GM18498 (cell line): ENCODE data around the gene CYB561.

Experiments
- ATAC-seq: cut with Tn5 transposase; IDR thresholded peaks from one replicate; pipeline ENCODE4 v1.9.1; 2021; ENCODE audit warnings: mild to moderate bottlenecking, moderate library complexity; ENCODE audit not compliant: unreplicated experiment

The CYB561 gene

DNA sequence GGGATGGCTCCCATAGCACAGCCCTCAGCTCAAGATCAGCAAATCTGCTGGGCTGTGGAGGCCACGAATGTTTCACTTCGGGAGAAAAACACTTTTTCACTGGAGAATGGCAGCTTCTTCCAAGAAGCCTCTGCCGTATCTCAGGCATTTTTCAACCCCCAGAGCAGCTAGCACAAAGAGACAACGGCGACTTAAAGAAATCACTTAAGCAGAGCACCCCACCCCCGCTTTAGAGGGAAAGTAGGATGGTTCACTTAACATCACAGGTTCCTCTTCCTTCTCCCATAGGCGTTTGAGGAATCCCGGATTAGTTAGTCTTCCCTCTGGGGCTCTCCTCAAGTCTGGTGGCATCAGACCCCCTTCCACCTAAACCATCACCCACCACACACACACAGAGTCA is 27.6 kb downstream of the CYB561 start:
- no peak for ATAC-seq

DNA sequence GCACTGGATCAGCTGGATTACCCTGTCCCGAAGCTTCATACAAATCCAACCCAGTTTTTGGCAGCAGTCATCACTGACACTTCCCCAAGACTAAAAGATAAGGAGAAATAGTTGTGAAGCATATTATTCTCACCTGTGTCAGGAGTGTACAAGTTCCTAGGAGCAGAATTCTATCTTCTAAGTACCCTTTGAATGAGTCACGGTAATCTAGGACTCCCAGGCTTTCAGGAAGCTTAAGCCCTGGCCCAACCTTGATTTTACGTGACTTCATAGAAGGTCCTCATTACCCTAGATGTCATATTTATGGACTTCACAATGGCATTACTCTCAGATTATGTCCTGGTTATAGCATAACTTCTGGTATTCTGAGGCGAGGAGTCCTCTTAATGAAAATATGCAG is 31.9 kb downstream of the CYB561 start:
- ATAC-seq = no peak

DNA sequence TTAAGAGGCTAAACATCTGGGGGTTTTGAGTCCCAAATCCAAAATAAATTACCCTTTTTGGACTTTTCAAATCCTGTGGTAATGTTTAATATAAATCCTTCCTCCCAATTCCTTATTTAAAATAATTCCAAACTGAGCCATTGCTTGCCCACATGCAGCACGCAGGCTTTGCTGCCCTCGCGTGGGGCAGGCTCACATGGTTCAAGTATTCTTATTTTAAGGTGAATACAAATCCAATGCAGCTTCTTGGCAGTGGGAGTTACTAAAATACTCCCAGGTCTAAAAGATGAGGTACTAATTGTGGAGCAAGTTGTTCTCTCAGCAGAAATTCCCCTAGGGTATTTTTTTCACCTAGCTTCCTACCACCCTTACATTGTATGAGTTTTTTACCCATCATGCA is 33.0 kb downstream of the CYB561 start:
- ATAC-seq = no peak

- ATAC-seq = no peak
Measured at GRCh38 chr17:63412234-63412633, 33.9 kb downstream of the CYB561 start.

GRCh38 chr17:63407741-63408330 is 38.3 kb downstream of the CYB561 start:
- no peak for ATAC-seq

DNA sequence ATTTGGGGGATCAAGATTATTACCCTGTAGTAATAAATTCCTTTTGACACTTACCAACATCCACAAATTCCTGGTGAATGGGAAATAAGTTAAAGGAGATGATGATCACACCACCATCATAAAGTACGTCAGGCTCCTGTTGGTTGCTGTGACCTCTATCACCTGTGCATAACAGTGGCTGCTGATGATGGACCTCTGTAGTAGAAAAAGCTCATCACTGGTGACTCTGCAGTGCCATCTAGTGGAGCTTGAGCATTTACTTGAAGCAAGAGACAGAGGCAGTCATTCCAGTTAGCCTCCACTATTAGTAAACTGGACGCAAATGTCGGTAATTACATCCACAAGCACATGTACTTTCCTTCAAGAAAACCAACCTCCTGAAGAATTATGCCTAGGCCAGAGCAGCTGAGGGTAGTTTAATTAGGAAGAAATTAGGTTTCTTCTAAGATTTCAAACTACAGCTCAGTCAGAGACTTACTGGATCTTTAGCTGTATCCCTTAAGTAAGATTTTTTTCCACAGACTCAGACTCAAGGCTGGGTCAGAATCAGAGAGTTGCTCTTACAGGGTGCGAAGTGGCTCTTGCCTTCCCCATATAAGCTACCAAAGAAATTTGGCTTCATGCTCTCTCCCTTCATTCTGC is 39.3 kb downstream of the CYB561 start:
- ATAC-seq = peak; percentile 84

DNA sequence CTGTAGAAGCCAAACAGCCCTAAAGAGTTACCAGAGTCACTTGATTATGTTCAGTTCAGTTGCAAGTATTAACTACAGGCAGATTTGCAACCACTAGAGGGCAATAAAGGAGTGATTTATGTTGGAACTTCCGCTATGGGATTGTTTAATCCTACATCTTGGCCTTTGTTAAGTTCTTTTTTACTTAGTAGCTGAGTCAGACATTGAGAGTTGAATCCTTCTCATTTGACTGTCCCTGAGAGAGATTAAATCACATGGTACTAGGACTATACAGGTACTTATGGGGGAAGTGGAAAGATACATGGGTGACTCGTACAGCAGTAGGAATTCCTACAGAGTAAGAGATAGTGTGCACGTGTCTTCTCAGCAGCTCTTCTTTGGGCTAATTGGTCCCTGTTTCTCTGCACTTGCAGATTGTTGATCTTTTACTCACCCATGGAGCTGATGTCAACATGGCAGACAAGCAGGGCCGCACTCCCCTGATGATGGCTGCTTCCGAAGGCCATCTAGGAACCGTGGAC is 40.3 kb downstream of the CYB561 start:
- ATAC-seq = no peak

- no peak for ATAC-seq
Measured at GRCh38 chr17:63405020-63405419, 41.1 kb downstream of the CYB561 start.

DNA sequence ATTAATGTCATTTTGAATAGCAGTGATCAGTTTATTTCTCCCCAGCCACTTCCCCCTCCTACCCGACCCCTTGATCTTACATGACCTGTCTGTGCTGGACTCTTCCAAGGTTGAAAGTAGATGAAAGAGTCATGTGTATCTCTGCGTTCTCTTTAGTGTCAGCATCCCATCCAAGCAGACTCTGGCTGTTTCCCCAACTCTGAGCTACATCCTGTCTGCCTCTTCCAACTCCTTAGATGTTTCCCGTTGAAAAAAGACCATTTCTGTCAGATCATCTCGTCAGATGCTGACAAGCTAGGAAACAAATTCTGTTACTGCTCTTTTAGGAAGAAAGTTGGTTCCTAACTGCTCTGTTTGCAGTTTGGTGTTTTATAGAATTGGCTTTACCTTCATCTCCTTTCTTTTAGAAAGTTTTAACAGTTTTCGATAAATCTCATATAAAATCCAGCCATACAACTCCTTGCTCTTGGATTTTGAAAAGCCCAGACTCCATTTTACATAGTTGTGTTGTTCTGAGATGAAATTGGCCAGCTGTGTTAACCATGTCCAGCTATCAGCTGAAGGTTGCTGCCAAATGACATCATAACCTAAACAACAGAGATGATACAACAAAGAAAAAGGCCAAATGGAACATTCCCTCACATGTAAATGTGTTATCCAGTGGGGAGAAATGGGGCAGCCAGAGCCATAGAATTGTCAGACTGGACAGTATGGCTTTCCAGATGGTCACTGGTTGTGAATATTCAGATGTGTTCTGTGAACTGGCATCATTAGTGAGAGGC is 43.5 kb downstream of the CYB561 start:
- ATAC-seq = no peak

DNA sequence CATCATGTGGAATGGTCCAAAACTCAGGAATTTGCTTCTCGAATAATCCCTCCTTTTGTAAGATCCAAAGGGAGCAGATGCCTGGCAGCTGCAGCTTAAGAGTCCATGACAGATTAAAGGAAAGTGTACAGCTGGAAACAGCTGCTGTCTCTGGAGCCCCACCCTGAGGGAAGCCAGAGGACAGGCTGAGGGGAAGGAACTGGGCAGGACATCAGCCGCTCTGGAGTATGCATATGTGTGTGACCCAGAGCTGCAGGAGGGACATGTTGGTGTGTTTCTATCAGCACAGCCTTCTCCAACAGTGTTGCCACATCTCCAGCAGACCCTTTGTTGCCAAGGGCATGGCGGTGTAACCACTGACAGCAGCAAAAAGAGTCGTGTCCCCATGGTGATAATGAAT is 46.2 kb downstream of the CYB561 start:
- ATAC-seq = no peak

DNA sequence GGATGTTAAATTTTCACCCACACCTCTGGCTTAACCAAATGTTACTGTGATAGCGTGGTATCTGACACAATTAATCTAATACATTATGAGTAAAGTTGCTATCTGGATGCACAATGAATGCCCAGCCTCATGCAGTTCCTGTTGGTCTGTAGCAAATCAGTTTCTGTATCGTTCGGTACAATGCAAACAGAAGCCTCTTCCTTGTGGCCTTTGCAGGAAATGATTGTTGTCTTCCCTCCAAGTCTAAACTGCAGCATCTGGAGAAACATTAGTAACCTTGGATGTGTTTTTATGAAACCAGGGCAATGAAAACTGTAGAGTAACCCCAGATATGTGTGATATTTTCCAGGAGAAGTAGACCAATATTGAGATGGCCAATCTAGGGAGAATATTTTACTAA is 46.8 kb downstream of the CYB561 start:
- no peak for ATAC-seq

DNA sequence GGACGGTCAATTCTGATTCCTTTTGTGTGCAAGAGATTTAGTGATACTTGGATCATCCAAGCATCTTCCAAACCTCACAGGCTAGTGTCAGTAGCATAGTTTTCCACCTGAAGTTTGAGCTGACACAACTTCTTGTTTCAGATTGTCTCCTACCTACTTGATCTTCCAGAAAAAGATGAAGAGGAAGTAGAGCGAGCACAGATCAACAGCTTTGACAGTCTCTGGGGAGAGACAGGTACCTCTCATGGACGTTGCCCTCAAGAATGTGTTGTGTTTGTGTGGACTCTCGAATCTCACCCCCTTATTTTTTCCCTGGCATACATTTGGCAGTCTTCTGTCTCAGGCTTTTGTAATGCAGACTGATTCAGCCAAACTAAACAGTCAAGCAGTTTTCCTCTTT is 47.4 kb downstream of the CYB561 start:
- no peak for ATAC-seq

- ATAC-seq = no peak
Measured at GRCh38 chr17:63395075-63395805, 50.9 kb downstream of the CYB561 start.

GRCh38 chr17:63390090-63390489 is 56.0 kb downstream of the CYB561 start:
- ATAC-seq = no peak

DNA sequence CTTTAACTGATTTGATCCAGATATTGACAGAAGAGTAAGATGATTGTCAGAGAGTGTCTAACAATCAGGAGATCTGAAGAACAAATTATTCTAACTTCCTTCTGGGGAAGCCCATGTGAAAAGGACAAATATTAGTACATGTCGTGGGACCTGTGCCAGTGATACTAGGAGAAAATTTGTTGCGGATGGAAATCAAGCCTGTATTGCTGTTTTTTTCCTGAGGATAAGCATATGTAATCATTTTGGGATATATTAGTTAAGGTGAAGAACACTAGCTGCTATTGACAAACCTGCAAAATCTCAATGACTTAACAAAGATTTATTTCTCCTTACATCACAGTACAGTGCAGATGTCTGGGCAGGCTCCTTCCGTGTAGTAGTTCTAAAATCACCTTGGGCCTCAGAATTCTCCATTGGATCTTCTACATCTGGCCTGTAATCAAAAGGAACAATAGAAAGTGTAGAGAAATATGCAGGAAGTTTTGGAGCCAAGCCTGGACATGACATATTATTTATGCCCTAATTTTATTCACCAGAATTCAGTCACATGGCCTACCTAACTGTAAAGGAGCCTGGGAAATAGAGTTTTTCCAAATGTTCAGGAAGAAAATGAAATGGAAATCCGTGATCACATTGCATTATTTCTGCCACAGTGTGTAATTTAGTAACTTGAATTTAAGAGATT is 58.3 kb downstream of the CYB561 start:
- no peak for ATAC-seq

- ATAC-seq = no peak
Measured at GRCh38 chr17:63382826-63383225, 63.3 kb downstream of the CYB561 start.
